HEK293T (cell line): ENCODE data around the gene LCN1.

Source experiments
- BHLHE40 ChIP-seq: fragments of 450-650 bp; IDR thresholded peaks from 2 replicates; pipeline ENCODE4 v1.6.1; 2016; ENCODE audit warnings: mild to moderate bottlenecking, moderate library complexity, borderline replicate concordance
- ELF4 ChIP-seq: fragments of 450-650 bp; IDR thresholded peaks from 2 replicates; pipeline ENCODE4 v1.6.1; 2017; ENCODE audit warnings: antibody characterized with exemption
- FOXK2 ChIP-seq: fragments of 450-650 bp; IDR thresholded peaks from 2 replicates; pipeline ENCODE4 v1.6.1; 2016; ENCODE audit warnings: mild to moderate bottlenecking
- FOXM1 ChIP-seq: fragments of 450-650 bp; IDR thresholded peaks from 2 replicates; pipeline ENCODE4 v1.6.1; 2017; ENCODE audit warnings: mild to moderate bottlenecking, borderline replicate concordance
- SP1 ChIP-seq: fragments of 450-650 bp; IDR thresholded peaks from 2 replicates; pipeline ENCODE4 v1.6.1; 2017
- TF ChIP-seq, protein P1 (sequence below): fragments of 450-650 bp; IDR thresholded peaks from 2 replicates; pipeline ENCODE4 v1.6.1; 2016

GRCh38 chr9:135482015-135482754 is 39.1 kb upstream of the LCN1 start:
- TF ChIP-seq BHLHE40 (no peak), ELF4 (no peak), FOXM1 (no peak), FOXK2 (no peak), SP1 (no peak)
- TF ChIP-seq, protein P1, sequence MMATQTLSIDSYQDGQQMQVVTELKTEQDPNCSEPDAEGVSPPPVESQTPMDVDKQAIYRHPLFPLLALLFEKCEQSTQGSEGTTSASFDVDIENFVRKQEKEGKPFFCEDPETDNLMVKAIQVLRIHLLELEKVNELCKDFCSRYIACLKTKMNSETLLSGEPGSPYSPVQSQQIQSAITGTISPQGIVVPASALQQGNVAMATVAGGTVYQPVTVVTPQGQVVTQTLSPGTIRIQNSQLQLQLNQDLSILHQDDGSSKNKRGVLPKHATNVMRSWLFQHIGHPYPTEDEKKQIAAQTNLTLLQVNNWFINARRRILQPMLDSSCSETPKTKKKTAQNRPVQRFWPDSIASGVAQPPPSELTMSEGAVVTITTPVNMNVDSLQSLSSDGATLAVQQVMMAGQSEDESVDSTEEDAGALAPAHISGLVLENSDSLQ = no peak
